WTC11 (cell line): ENCODE data around the gene PMEPA1. TPM values are rescaled to one million over a fixed set of nuclear protein-coding genes. Genes with fewer than 3 reads are reported as not detected.

Source experiments
- ATAC-seq: fragments of 200-7000 bp; cut with Tn5 transposase; 2 replicates; pipeline ENCODE4 v1.10.0; 2021; ENCODE audit warnings: mild to moderate bottlenecking, moderate library complexity
- CTCF ChIA-PET: fragments of 300-600 bp; sonication (Branson Sonifier 250); formaldehyde crosslinking; loops from one replicate; lab custom pipeline; 2021; ENCODE audit warnings: antibody characterized with exemption; lab: Charles Lee
- POLR2A ChIA-PET: fragments of 350-600 bp; sonication (Branson Sonifier 250); formaldehyde crosslinking; loops from one replicate; lab custom pipeline; 2021; ENCODE audit warnings: antibody characterized with exemption; lab: Charles Lee
- DNase-seq: peaks from one replicate; pipeline ENCODE4 v3.0.0; 2021; ENCODE audit warnings: low spot score
- H3K27ac Mint-ChIP-seq: 2 replicates; pipeline ENCODE4 v1.8.0; 2021; ENCODE audit warnings: mixed read lengths
- H3K27me3 Mint-ChIP-seq: 2 replicates; pipeline ENCODE4 v1.8.0; 2021; ENCODE audit warnings: low read depth, mild to moderate bottlenecking, moderate library complexity, mixed read lengths
- H3K36me3 Mint-ChIP-seq: 2 replicates; pipeline ENCODE4 v1.8.0; 2021; ENCODE audit warnings: mixed read lengths
- H3K4me1 Mint-ChIP-seq: 2 replicates; pipeline ENCODE4 v1.8.0; 2022; ENCODE audit warnings: mixed read lengths
- H3K4me3 Mint-ChIP-seq: 2 replicates; pipeline ENCODE4 v1.8.0; 2021; ENCODE audit warnings: mild to moderate bottlenecking, moderate library complexity, mixed read lengths
- H3K9me3 Mint-ChIP-seq: 2 replicates; pipeline ENCODE4 v1.8.0; 2021; ENCODE audit warnings: mixed read lengths
- CREM ChIP-seq: sonication (generic); formaldehyde crosslinking; IDR thresholded peaks from 2 replicates; pipeline ENCODE4 v1.8.1; 2022; ENCODE audit warnings: mild to moderate bottlenecking, missing genetic modification reagents, moderate library complexity
- ETV6 ChIP-seq: sonication (generic); formaldehyde crosslinking; IDR thresholded peaks from 2 replicates; pipeline ENCODE4 v1.8.1; 2022; ENCODE audit warnings: mild to moderate bottlenecking, missing genetic modification reagents
- FOXK1 ChIP-seq: sonication (generic); formaldehyde crosslinking; IDR thresholded peaks from 2 replicates; pipeline ENCODE4 v1.8.0; 2022; ENCODE audit warnings: mild to moderate bottlenecking, moderate library complexity, missing genetic modification reagents
- GRHL2 ChIP-seq: fragments of 250-450 bp; sonication (Bioruptor Pico); IDR thresholded peaks from 2 replicates; pipeline ENCODE4 v1.8.0; 2022; ENCODE audit warnings: mild to moderate bottlenecking, moderate library complexity; ENCODE audit not compliant: insufficient replicate concordance, severe bottlenecking
- NR1H2 ChIP-seq: sonication (generic); formaldehyde crosslinking; IDR thresholded peaks from 2 replicates; pipeline ENCODE4 v1.9.0; 2021; ENCODE audit warnings: mild to moderate bottlenecking, moderate library complexity, missing genetic modification reagents
- OVOL2 ChIP-seq: fragments of 250-450 bp; sonication (Bioruptor Pico); IDR thresholded peaks from 2 replicates; pipeline ENCODE4 v1.9.0; 2021; ENCODE audit warnings: mild to moderate bottlenecking, borderline replicate concordance
- SMAD3 ChIP-seq: sonication (generic); formaldehyde crosslinking; IDR thresholded peaks from 2 replicates; pipeline ENCODE4 v1.8.0; 2022; ENCODE audit warnings: missing genetic modification reagents, mild to moderate bottlenecking, borderline replicate concordance
- SOX15 ChIP-seq: fragments of 250-450 bp; sonication (Bioruptor Pico); IDR thresholded peaks from 2 replicates; pipeline ENCODE4 v1.9.0; 2021; ENCODE audit warnings: mild to moderate bottlenecking
- TCF7 ChIP-seq: sonication (generic); formaldehyde crosslinking; IDR thresholded peaks from 2 replicates; pipeline ENCODE4 v1.8.0; 2022; ENCODE audit warnings: mild to moderate bottlenecking, low read depth, missing genetic modification reagents, moderate library complexity
- total RNA-seq: library from RNA; stranded (reverse); gene quantifications from 3 replicates; pipeline ENCODE4 v1.2.3, GENCODE V29; 2021
- TF ChIP-seq, protein P1 (sequence below): fragments of 200-600 bp; IDR thresholded peaks from 2 replicates; pipeline ENCODE4 v1.8.0; 2022; ENCODE audit warnings: antibody characterized with exemption
- TF ChIP-seq, protein P2 (sequence below): sonication (generic); formaldehyde crosslinking; IDR thresholded peaks from 2 replicates; pipeline ENCODE4 v1.8.0; 2022; ENCODE audit warnings: mild to moderate bottlenecking, missing genetic modification reagents
- TF ChIP-seq, protein P3 (sequence below): fragments of 250-450 bp; sonication (Bioruptor Pico); IDR thresholded peaks from 2 replicates; pipeline ENCODE4 v2.1.2; 2022; ENCODE audit warnings: mild to moderate bottlenecking, moderate library complexity
- TF ChIP-seq, protein P4 (sequence below): sonication (generic); formaldehyde crosslinking; IDR thresholded peaks from 2 replicates; pipeline ENCODE4 v1.8.1; 2023; ENCODE audit warnings: mild to moderate bottlenecking, moderate library complexity, missing genetic modification reagents
- TF ChIP-seq, protein P5 (sequence below): fragments of 250-450 bp; sonication (Bioruptor Pico); conservative IDR thresholded peaks from 2 replicates; pipeline ENCODE4 v1.9.0; 2021; ENCODE audit warnings: mild to moderate bottlenecking
- TF ChIP-seq, protein P6 (sequence below): sonication (generic); formaldehyde crosslinking; IDR thresholded peaks from 2 replicates; pipeline ENCODE4 v1.8.1; 2023; ENCODE audit warnings: mild to moderate bottlenecking, missing genetic modification reagents
- TF ChIP-seq, protein P7 (sequence below): sonication (generic); formaldehyde crosslinking; IDR thresholded peaks from 2 replicates; pipeline ENCODE4 v1.8.0; 2022; ENCODE audit warnings: mild to moderate bottlenecking, missing genetic modification reagents

The PMEPA1 gene
- total RNA-seq, 1 experiment from 2014 or later: 40.6 TPM

DNA sequence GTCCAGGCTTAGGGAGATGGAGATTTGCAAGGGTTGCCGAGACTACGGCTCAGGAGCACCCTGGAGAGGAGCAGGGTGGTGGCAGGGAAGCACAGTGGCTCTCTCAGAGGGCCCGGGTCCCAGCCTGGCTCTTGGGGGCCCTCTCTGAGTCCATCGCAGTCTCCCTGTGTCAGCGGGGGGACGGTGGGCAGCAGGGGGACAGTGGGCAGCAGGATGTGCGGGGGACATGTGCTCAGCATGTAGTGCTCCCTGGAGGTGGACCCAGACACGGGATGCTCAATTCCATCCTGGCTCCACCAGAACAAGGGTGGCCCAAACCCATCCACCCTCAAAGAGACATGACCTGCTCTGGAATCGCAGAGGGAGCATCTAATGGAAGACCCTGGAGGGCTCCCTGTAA, 46.6 kb downstream of the PMEPA1 start:
- POLR2A ChIA-PET: no interaction called here
- no peaks in the 10 kb centered on the region for H3K9me3 Mint-ChIP-seq
- H3K4me1 Mint-ChIP-seq: peaks cover 36% of the 10 kb centered on the region
- no peaks in the 10 kb centered on the region for H3K27me3 Mint-ChIP-seq
- TF ChIP-seq SOX15 (CRISPR knock-in tag): no peak
- TF ChIP-seq, protein P1, sequence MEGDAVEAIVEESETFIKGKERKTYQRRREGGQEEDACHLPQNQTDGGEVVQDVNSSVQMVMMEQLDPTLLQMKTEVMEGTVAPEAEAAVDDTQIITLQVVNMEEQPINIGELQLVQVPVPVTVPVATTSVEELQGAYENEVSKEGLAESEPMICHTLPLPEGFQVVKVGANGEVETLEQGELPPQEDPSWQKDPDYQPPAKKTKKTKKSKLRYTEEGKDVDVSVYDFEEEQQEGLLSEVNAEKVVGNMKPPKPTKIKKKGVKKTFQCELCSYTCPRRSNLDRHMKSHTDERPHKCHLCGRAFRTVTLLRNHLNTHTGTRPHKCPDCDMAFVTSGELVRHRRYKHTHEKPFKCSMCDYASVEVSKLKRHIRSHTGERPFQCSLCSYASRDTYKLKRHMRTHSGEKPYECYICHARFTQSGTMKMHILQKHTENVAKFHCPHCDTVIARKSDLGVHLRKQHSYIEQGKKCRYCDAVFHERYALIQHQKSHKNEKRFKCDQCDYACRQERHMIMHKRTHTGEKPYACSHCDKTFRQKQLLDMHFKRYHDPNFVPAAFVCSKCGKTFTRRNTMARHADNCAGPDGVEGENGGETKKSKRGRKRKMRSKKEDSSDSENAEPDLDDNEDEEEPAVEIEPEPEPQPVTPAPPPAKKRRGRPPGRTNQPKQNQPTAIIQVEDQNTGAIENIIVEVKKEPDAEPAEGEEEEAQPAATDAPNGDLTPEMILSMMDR: no peak
- TF ChIP-seq NR1H2 (CRISPR knock-in tag): no peak
- no peak for TF ChIP-seq TCF7
- TF ChIP-seq, protein P2, sequence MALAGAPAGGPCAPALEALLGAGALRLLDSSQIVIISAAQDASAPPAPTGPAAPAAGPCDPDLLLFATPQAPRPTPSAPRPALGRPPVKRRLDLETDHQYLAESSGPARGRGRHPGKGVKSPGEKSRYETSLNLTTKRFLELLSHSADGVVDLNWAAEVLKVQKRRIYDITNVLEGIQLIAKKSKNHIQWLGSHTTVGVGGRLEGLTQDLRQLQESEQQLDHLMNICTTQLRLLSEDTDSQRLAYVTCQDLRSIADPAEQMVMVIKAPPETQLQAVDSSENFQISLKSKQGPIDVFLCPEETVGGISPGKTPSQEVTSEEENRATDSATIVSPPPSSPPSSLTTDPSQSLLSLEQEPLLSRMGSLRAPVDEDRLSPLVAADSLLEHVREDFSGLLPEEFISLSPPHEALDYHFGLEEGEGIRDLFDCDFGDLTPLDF (CRISPR knock-in tag): no peak
- TF ChIP-seq, protein P3, sequence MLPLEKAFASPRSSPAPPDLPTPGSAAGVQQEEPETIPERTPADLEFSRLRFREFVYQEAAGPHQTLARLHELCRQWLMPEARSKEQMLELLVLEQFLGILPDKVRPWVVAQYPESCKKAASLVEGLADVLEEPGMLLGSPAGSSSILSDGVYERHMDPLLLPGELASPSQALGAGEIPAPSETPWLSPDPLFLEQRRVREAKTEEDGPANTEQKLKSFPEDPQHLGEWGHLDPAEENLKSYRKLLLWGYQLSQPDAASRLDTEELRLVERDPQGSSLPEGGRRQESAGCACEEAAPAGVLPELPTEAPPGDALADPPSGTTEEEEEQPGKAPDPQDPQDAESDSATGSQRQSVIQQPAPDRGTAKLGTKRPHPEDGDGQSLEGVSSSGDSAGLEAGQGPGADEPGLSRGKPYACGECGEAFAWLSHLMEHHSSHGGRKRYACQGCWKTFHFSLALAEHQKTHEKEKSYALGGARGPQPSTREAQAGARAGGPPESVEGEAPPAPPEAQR: no peak
- TF ChIP-seq, protein P4, sequence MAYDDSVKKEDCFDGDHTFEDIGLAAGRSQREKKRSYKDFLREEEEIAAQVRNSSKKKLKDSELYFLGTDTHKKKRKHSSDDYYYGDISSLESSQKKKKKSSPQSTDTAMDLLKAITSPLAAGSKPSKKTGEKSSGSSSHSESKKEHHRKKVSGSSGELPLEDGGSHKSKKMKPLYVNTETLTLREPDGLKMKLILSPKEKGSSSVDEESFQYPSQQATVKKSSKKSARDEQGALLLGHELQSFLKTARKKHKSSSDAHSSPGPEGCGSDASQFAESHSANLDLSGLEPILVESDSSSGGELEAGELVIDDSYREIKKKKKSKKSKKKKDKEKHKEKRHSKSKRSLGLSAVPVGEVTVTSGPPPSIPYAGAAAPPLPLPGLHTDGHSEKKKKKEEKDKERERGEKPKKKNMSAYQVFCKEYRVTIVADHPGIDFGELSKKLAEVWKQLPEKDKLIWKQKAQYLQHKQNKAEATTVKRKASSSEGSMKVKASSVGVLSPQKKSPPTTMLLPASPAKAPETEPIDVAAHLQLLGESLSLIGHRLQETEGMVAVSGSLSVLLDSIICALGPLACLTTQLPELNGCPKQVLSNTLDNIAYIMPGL: no peak
- TF ChIP-seq OVOL2 (CRISPR knock-in tag): no peak
- TF ChIP-seq, protein P5, sequence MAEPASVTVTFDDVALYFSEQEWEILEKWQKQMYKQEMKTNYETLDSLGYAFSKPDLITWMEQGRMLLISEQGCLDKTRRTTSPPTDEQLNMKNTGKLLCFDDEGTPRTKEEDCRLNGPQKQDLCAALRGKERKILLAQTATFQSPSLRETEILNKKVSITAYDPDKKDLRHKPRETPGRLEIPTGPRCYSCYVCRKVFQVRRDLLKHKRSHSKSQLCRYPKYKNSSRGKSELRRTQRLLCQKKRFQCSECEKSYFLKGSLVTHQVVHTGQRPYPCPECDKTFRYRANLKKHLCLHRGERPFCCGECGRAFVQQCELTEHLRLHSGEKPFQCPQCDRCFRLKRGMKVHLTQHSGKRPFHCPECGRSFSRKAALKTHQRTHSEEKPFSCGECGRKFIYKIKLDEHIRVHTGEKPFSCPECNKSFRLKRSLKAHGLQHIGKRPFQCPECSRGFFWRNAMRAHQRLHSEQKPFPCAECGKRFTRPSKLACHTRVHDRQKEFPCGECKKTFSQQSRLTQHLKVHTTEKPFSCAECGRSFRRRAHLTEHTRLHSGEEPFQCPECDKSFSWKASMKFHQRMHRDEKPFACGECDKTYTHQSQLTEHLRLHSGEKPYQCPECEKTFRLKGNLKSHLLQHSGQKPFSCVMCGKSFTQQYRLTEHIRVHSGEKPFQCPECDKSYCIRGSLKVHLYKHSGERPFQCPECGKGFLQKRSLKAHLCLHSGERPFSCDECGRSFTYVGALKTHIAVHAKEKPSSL: no peak
- TF ChIP-seq FOXK1 (CRISPR knock-in tag): no peak
- peaks cover 11% of the 10 kb centered on the region; the same call in 1 of the 2 replicates for H3K36me3 Mint-ChIP-seq
- CTCF ChIA-PET: no interaction called here
- DNase-seq (peak; percentile 8), ATAC-seq (no peak)
- H3K27ac Mint-ChIP-seq: peak overlapping the region; percentile 45; the same call in 1 of the 2 replicates
- H3K4me3 Mint-ChIP-seq: no peak overlapping the region

DNA sequence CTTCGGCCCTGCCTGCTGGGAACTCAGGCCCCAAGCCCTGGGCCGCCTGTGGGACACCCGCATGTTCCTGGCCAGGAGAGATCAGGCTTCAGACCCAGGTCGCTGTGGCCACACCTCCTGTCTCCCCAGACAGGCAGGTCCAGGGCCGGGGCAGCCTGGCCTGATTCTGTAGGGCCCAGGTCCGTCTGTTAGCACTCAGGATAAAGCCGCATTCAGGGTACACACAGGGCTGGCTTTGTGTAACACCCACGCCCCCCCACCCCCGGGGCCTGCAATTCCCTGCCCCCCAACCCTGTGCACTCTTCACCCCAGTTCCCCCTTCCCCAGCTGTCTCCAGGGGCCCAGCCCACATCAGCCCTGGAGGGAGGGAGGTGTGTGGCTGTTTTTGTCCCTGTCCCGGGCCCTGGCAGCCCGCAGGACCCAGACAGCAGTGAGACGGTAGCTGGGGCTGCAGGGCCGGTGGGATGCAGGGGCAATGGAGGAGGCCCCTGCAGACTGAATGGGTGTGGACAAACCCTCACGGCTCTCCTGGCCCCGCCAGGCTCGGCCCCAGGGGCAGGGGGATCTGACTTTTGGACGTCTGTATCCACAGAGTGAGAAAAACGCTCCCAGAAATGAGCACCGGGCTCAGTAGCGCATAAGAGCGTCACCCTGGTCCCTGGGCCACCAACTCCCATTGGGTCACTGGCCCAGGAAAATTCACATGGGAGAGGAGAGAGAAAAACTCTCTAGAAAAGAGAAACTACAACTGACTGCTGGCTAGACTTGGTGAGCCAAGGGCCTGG, 47.2 kb downstream of the PMEPA1 start:
- Mint-ChIP-seq H3K27me3 (no peaks in the 10 kb centered on the region), H3K4me3 (no peak overlapping the region), H3K27ac (peak overlapping the region; percentile 45; the same call in 1 of the 2 replicates), H3K4me1 (peaks cover 31% of the 10 kb centered on the region), H3K36me3 (peaks cover 15% of the 10 kb centered on the region; the same call in 1 of the 2 replicates), H3K9me3 (no peaks in the 10 kb centered on the region)
- DNase-seq (peak; percentile 41), ATAC-seq (peak; percentile 68)
- CTCF ChIA-PET: interaction anchor here (1.3 kb wide), 1 partner anchor 40 kb away, joined by 4 read pairs; no protein-coding TSS in a partner anchor
- POLR2A ChIA-PET: no interaction called here
- TF ChIP-seq ETV6 (CRISPR knock-in tag) (no peak), SMAD3 (CRISPR knock-in tag) (no peak), GRHL2 (CRISPR knock-in tag) (no peak), CREM (CRISPR knock-in tag) (no peak)
- TF ChIP-seq, protein P6, sequence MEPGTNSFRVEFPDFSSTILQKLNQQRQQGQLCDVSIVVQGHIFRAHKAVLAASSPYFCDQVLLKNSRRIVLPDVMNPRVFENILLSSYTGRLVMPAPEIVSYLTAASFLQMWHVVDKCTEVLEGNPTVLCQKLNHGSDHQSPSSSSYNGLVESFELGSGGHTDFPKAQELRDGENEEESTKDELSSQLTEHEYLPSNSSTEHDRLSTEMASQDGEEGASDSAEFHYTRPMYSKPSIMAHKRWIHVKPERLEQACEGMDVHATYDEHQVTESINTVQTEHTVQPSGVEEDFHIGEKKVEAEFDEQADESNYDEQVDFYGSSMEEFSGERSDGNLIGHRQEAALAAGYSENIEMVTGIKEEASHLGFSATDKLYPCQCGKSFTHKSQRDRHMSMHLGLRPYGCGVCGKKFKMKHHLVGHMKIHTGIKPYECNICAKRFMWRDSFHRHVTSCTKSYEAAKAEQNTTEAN: no peak
- TF ChIP-seq, protein P7, sequence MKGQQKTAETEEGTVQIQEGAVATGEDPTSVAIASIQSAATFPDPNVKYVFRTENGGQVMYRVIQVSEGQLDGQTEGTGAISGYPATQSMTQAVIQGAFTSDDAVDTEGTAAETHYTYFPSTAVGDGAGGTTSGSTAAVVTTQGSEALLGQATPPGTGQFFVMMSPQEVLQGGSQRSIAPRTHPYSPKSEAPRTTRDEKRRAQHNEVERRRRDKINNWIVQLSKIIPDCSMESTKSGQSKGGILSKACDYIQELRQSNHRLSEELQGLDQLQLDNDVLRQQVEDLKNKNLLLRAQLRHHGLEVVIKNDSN (CRISPR knock-in tag): no peak
